Myocyte (in vitro differentiated cells): ENCODE measurements around the gene RHCG. TPM values are rescaled to one million over a fixed set of nuclear protein-coding genes. Genes with fewer than 3 reads are reported as not detected.

Experiments
- DNase-seq: peaks from one replicate; pipeline ENCODE4 v3.0.0-alpha.2; 2012; ENCODE audit warnings: low read depth
- total RNA-seq: library from RNA; depleted of rRNA; stranded (reverse); fragments of >200 nt; gene quantifications from 2 replicates; pipeline ENCODE4 v1.2.3, GENCODE V29; 2014

The RHCG gene
- total RNA-seq, 1 donor from 2014 or later: not detected

DNA sequence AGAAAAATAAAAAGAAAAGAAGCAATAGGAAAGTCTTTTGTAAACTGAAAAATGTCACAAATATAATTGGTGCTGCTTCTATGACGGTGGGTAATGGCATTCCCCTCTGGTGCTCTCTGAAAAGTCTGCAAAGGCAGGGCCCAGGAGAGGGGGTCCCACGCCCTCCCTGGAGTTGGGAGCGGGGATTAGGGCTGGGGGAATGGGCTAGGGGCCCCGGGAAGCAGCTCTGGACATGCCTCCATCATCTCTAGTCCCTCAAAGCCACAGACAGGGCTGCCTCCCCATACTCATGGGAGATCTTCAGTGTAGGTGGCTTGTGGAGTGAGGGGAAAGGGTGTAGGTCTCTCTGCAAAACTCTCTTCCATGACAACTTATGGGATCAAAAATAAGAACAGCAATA is 7.8 kb upstream of the RHCG start:
- DNase-seq: no peak

DNA sequence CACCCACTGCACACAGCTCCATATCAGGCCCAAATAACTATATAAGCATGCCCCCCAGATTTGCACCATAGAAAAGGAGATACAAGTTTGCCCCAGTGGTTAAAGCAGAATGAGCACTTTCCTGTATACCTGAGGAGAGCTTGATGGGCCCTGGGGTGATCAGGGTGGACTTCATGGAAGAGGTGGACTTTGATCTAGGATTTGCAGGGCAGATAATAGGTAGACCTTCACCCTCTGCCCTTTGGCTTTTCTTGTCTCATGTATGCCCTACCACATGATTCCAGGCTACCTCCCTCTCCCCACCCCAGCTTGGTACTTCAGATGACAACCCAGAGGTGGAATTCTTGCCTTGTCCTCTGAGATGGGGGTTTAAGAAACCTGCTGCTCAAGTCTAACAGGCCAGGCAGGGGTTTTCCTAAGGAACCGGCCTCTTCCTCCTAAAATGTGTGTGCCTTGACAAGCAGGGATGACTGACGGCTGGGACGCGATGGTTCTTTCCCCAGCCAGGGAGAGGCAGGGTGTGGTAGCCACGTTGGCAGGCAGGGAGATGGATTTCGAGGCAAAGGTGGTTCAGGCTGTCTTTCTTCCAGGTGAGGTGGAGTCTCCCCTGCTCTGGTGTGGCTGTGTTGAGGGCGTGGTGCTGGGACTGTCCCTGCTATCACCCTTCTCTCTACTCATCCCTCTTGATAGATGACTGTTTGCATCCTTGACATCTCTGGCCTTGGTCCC is 6.6 kb upstream of the RHCG start:
- no peak for DNase-seq

DNA sequence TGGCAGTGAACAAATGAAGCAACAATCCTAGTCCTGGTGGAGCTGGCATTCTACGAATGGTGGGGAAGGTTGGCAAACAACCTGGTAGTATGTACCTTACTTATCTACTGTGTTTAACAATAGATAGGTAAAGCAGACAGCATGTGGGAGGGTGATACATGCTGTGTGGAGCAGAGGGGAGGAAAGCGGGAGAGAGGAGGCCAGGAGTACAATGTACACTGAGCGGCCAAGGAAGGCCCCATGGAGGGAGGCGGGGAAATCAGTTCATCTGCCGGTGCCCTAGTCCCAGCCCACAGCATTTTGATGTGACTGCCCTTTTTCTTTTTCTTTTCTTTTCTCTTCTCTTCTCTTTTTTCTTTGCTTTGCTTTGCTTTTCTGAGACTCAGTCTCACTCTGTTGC is 5.3 kb upstream of the RHCG start:
- no peak for DNase-seq

DNA sequence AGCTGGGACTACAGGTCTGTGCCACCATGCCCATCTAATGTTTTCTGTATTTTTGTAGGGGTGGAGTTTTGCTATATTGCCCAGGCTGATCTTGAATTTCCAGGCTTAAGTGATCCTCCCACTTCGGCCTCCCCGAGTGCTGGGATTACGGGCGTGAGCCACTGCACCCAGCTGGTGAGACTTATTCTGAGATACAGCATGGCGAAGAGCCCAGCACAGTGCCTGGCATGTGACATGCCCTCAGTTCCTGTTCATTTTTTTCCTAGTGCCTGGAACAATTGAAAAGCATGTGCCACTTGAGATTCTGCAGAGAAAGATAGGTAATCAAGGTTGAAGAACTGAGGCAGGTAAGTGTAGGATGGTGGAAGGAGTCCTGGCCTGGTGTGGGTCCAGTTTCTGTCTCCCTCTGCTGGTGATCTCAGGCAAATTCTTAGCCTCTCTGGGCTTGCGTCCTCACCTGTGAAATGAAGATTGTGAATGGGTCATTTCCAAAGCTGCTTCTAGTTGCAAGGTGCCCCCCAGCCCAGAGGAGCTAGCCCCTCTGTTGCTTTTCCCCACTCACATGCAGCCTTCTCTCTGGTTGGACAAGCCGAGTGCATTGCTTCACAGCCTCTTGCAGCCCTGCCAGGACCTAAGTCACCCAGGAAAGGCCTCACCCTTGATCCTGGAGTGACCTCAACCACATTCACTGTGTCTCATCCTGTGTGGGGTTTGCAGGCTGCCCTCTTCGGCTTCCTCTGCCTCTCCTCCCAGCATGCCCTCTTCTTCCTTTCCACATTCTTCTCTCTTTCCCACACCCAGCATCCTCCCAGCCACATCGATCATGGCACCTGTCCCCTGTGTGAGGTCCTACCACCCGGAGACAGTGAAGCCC is 4.3 kb upstream of the RHCG start:
- no peak for DNase-seq

DNA sequence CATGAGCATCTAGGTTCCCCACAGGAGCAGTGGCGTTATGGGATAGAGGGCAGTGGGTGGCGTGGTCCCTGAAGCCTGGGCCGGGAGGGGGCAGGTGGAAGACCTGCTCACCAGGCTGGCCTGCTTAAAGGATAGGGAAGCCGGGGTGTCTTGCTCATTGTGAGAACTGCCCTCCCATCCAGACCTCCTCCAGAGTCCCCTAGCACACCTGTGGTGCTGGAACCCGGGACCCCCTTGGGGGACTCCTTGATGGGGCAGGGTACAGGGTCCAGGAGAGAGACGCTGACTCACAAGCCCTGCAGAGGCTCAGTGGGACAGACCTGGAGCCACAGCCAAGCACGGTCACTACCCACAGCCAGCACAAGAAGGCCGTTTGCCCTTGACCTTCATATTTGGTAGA is 2.8 kb upstream of the RHCG start:
- no peak for DNase-seq

DNA sequence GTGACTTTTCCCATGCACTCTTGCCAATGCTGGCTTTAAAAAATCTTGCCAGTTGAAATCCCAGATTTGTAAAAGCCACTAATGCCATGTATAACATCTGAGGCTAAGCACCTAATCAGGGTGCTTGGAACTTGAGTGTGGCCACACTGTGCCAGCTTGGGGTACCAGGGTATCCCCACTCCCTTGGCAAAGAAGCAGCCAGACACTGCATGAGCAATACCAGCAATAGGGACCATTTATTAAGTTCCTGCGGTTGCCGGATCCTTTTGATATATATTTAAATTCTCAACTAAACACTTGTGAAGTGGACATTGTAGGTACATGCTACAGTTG is 2.2 kb upstream of the RHCG start:
- DNase-seq: no peak

DNA sequence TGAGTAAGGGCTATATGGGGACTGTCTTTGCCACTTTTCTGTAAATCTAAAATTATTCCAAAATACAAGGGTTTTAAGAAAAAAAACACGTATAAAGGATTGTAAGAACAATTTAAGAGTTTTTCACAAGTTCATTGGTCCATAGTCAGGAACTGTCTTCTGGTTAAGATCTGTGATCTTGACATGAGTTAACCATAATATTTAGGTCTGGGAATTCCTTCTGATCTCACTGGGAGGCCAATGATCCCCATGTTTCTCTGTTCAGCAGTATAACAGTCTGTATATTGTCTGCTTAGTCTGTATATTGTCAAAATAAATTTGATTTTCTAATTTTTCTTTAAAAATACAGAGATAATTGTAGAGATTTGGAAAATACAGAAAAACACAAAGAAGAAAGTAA is 848 bp upstream of the RHCG start:
- DNase-seq: no peak

DNA sequence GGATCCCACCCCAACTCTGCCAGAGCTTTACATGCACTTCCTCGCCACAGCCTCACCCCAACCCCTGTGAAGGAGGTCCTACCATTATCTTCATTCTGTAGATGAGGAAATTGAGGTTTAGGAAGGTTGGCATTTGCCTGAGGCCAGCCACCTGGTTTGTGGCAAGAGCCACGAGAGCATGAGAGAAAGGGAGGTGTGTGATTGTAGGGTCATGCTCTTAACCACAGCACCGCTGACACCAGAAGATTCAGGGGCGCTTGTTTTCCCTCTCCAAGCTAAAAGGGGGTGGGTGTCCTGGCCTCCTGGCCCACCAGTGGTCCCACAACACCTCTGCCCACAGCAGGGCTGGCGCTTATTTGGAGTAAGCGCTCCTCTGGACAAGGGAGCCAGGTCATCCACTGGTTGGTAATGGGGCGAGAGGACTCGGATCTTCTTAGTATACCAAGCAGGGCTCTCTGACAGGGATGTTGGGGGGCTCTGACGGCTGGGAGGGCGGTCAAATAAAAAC is 691 bp downstream of the RHCG start:
- no peak for DNase-seq

DNA sequence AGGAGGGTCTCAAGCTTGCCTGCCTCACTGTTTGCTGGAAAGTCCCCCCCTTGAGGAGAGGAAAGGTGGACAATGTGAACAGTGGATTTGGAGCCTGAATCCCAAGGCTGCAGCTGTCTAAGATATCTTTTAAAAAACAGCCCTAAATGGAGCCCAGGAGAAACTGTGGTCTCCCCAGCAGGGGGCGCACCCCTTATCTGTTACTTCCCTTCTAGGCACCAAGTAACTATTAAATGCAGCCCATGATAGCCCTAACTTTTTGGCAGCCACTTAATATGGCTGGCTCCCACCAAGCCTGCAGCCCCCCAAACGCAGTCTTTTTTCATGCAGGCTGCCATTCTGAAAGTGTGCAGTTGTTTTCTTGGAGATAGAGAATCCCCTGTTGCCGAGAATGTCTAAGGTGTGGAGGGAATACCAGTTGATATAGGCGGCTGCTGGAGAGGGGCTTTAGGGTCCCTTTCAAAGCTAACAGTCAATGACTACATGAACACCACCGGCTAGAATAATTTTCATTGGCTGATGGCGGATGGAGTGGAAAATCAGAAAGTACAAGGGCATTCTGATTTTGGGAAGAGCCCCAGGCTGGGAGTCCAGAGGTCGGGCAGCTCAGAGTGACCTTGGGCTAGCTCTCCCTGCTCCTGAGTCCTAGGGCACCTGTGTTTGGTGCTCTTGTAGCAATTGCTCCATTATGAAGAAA is 1.3 kb downstream of the RHCG start:
- DNase-seq: no peak

DNA sequence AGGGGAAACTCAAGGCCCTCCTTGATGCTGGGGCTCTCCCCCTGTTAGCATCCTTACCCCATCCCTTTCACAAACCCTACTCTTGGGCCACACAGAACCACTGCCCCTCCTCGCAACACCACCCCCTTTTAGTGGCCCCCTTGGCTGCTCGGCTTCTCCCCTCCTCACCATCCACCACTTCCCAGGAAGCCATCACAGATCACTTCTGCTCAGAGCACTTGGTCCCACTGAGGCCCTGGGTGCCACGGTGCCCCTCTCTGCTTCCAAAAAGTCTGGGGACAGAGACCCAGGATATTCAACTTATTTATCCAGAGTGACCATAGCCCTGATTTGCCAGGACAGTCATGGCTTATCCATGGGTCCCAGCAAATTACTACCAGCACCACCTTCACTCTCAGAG is 2.4 kb downstream of the RHCG start:
- no peak for DNase-seq

DNA sequence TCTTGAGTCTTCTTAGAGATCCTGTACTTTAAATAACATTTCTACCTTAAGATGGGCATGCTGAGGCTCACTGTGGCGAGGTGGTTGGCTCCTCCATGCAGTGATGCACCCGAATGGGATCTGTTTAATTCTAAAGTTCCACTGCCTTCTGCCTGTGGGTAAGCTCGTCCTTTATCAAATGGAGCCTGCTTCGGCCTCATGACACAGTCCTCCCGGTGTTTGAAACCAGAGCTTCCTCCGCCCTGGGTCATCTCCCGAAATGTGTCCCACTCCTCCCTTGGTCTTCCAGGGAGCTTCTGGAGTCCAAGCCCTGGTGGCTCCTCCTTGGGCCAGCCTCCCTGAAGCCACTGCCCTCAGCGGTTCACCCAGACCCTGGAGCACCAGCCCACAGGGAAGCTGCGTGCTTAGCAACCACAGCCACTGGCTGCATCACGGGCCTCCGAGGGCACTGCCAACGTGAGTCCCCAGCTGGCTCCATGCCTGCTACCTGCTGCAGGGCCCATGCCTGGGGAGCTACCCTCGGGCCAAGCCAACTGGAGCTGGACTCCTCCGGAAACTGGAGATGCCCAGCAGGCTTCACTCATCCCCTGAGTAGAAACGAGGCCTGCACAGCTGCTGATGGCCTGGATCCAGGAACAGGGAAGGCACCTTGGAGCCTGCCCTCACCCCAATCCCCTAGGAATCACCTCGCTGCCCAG is 3.3 kb downstream of the RHCG start:
- DNase-seq: no peak

DNA sequence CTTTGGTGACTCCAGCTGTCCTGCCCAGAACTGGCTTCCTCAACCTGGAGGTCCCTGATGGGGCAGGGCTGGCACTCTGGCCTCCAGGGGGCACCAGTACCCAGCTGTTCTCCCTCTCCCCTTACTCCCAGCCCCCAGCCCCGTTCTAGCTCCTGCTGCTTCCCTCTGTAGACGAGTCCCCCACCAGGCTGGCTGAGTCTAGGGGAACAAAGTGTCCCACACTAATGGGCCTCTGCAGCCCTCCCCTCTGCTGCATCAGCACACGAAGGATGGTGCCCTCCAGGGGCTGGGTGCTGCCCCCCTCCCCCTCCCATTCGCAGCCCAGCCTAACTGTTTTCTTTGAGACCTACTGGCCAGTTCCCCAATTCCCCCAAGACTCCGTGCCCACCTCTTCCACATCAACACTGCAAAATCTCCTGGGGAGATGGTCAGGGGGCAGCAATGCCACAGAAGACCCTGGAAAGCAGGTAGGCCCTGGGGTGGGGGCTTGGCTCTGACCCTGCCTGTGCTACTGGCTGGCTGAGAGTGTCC is 4.2 kb downstream of the RHCG start:
- DNase-seq: no peak

DNA sequence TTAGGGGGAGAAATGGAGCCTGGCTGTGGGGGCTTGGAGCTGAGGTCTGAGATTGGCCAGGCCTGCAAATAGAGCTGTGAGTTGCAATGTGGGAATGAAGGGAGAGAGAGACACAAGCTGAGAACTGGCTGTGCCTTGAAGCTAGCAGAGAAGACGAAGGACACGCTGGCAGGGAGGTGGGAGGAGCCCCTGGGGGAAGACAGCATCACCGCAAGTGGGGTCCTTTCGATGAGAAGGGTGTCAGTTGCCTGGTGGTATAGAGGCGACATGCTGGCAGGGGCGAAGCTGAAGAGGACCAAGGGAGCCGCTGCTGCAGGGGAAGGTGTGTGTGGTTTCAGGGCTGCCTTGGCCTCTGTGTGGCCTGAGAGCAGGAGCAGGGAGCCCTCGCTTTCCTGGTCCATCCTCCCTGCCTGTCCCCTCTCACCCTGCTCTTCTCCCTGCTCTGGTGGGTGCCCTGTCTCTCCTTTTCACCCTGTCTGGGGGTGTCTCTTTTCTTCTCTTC is 5.5 kb downstream of the RHCG start:
- no peak for DNase-seq

DNA sequence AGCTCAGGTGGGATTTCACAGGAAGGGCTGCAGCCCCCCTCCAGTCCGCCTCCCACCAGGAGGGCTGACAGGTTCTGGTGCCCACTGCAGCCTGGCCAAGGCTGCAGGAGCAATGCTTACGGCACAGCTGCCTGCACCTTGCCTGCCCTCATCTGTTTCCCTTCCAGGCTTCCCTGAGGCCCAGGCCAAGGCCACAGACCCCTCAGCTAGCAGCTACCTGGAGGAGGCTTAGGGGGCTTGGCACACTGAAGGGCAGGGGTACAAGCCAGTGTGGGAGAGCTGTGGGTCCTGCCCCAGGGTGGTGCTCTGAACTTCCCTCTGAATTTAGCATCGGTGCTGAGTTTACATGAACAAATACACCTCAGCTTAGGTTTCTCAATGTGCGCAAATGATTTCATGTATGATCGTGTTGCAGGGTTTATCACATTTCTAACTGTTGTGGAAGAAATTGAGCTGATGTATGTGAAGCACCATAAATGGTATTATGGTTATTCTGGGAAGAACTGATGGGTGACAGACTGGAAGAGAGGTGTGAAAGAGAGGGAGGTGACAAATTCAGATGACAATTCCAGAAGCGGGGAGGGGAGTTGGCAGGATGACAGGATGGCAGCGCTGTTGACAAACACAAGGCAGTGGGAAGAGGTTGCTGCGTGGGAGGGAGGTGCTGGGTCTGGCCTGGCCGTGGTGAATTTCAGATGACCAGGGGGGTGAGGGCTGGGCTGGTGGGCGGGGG is 6.1 kb downstream of the RHCG start:
- no peak for DNase-seq

DNA sequence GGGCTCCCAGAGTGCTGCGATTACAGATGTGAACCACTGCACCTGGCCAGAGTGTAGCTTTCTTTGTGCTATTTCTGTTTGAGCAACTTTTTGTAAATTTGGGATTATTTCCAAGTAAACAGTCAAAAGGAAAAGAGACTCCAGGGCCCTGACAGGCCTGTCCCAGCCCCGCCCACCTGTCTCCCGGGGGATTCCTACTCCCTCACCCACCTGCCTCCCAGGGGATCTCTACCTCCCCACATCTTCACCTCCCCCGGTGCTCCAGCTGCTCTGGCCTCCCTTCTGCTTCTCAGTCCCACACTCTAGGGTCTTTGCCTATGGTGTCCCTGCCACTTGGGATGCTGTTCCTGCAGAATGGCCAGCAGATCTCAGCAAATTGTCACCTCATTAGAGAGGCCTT is 7.0 kb downstream of the RHCG start:
- DNase-seq: no peak

DNA sequence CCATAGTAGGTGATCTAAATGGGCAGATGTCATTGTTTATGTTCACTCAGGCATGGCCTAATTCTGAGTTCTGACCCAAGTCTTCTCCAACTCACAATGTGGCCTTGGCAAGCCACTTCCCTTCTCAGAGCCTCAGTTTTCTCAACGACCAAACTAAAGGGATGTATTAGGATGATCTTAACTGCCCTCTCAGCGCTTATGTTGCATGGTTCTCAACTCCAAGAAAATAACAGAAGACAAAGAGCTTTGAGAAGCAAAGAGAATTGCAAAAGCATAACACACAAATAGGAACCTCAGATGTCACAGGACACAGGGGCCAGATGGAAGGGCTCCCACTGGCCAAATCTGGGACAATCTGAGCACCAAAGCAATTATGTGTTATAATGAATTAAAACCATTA is 8.6 kb downstream of the RHCG start:
- no peak for DNase-seq

DNA sequence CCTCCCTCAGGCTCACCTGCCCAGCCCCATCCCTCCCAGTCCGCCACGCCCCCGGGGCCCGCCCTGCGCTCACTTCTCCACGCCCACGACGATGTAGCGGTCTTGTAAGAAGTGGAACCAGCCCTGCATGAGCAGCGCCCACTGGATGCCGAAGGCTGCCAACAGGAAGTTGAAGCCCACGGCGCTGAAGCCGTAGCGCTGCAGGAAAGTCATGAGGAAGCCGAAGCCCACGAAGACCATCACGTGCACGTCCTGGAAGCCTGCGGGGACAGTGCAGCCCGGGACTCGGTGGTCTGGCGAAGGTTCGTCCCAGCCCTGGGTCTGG is 9.7 kb downstream of the RHCG start:
- no peak for DNase-seq

DNA sequence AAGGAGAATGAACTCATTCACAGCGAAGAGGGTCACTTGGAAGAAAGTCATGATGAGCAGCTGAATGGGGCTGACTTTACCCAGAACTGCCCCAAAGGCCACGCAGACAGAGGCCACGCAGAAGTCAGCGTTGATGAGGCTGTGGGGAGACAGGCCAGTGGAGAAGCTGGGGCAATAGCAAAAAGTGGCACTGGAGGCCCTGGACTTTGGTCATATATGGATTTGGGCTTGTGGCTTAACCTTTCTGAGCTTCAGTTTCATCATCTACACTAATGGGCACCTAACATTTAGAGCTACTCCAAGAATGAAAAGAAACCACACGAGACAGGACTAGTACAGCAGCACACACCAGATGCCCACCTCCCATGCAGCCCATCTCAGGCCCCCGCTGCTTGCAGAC is 13.3 kb downstream of the RHCG start:
- no peak for DNase-seq

DNA sequence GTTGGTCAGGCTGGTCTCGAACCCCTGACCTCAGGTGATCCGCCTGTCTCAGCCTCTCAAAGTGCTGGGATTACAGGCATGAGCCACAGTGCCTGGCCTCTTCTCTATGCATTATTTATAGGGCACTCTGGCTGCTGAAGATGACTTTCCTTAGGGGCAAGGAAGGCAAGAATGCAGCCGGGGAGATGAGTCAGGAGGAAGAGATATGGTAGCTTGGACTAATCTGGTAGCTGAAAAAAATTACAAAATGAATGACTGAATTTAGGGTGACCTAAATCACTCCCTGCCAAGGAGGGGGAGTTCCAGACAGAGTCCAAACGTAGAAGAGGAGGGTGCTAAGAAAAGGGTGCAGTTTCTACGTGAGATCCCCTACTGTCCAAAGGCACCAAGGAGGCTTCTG is 14.2 kb downstream of the RHCG start:
- DNase-seq: no peak

DNA sequence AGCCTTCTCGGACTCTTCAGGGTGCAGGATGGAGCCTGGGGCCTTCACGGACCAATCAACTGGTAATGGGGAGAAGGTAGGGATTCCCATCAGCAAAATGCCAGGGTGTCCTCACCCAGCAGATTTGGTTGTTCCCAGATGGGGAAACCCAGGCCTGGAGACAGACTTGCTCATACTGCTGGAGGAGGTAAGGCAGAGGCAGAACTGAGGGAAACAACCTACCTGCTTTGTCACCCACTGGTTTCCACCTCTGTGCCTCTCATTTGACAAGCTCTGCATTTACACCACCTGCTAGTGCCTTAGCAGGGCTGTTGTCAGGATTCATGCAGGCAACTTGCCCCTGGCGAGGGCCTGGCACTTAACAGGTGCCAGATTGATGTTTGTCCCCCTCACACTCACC is 15.9 kb downstream of the RHCG start:
- DNase-seq: no peak

DNA sequence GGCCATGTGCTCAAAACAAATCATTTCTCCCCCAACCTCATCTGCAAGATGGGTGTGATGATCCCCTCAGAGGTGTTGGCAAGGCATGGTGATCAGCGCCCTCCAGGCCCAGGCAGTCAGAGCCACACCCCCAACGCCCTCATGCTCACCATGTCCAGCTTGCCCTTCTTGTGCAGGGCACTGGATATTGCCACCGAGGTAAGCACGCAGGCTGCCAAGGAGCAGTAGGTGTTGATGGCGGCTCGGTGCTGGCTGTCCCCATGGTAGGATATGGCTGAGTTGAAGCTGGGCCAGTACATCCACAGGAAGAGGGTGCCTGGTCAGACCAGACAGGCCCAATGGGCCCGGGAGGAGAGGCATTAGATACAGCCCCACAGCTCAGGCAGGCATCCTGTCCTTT is 17.2 kb downstream of the RHCG start:
- no peak for DNase-seq
